Neural cell (in vitro differentiated cells): Measurements from ENCODE around the gene CPE. TPM values are rescaled to one million over a fixed set of nuclear protein-coding genes. Genes with fewer than 3 reads are reported as not detected.

ENCODE experiments used
- H2AFZ ChIP-seq: fragments of 200-600, 300-800 bp; sonication (generic), shearing (Covaris generic); 2 replicates; pipeline ENCODE4 v1.6.0; 2014; ENCODE audit warnings: low read depth, mild to moderate bottlenecking, antibody characterized with exemption, low read length, moderate library complexity
- H3F3A ChIP-seq: fragments of 200-600 bp; shearing (Covaris generic); 2 replicates; pipeline ENCODE4 v1.6.1; 2016; ENCODE audit warnings: mild to moderate bottlenecking, moderate library complexity, mixed read lengths, antibody characterized with exemption, low read length; ENCODE audit not compliant: insufficient read depth, poor library complexity, severe bottlenecking
- H3K27ac ChIP-seq: fragments of 200-600, 300-800 bp; sonication (generic), shearing (Covaris generic); 2 replicates; pipeline ENCODE4 v1.5.1; 2014; ENCODE audit warnings: mild to moderate bottlenecking, low read length, moderate library complexity
- H3K27me3 ChIP-seq: fragments of 300-800, 200-600 bp; sonication (generic), shearing (Covaris generic); 2 replicates; pipeline ENCODE4 v1.6.0; 2014; ENCODE audit warnings: mild to moderate bottlenecking, low read depth, low read length, moderate library complexity; ENCODE audit not compliant: insufficient read depth
- H3K36me3 ChIP-seq: fragments of 300-800, 200-600 bp; sonication (generic), shearing (Covaris generic); 2 replicates; pipeline ENCODE4 v1.5.1; 2014; ENCODE audit warnings: mild to moderate bottlenecking, antibody characterized with exemption, low read length, moderate library complexity; ENCODE audit not compliant: insufficient read depth
- H3K4me2 ChIP-seq: fragments of 300-800, 200-600 bp; sonication (generic), shearing (Covaris generic); 2 replicates; pipeline ENCODE4 v1.6.0; 2014; ENCODE audit warnings: mild to moderate bottlenecking, low read length
- H3K4me3 ChIP-seq: fragments of 300-800, 200-600 bp; sonication (generic), shearing (Covaris generic); 2 replicates; pipeline ENCODE4 v1.5.1; 2014; ENCODE audit warnings: mild to moderate bottlenecking, low read length, moderate library complexity
- H3K79me2 ChIP-seq: fragments of 200-600 bp; shearing (Covaris generic); replicated peaks from 2 replicates; pipeline ENCODE4 v1.6.0; 2014; ENCODE audit warnings: mild to moderate bottlenecking, low read length, moderate library complexity; ENCODE audit not compliant: insufficient read depth
- H3K9ac ChIP-seq: fragments of 300-800, 200-600 bp; sonication (generic), shearing (Covaris generic); 2 replicates; pipeline ENCODE4 v1.6.1; 2016; ENCODE audit warnings: mild to moderate bottlenecking, low read length, mixed read lengths
- H3K9me2 ChIP-seq: fragments of 200-600 bp; shearing (Covaris generic); 2 replicates; pipeline ENCODE4 v1.6.1; 2016; ENCODE audit warnings: mild to moderate bottlenecking, low read length, mixed read lengths; ENCODE audit not compliant: insufficient read depth
- H3K9me3 ChIP-seq: fragments of 200-600, 300-800 bp; sonication (generic), shearing (Covaris generic); 2 replicates; pipeline ENCODE4 v1.6.1; 2016; ENCODE audit warnings: mild to moderate bottlenecking, mixed run types, low read length, moderate library complexity, mixed read lengths
- H4K20me1 ChIP-seq: fragments of 200-600 bp; shearing (Covaris generic); 2 replicates; pipeline ENCODE4 v1.6.1; 2016; ENCODE audit warnings: mild to moderate bottlenecking, mixed run types; ENCODE audit not compliant: insufficient read depth
- CTCF ChIP-seq: fragments of 450-650 bp; IDR thresholded peaks from 2 replicates; pipeline ENCODE4 v1.5.1; 2014; ENCODE audit warnings: antibody characterized with exemption, mild to moderate bottlenecking, moderate library complexity; ENCODE audit not compliant: poor library complexity, severe bottlenecking
- EP300 ChIP-seq: fragments of 450-650 bp; conservative IDR thresholded peaks from 2 replicates; pipeline ENCODE4 v1.6.1; 2014; ENCODE audit warnings: antibody characterized with exemption, mild to moderate bottlenecking, moderate library complexity; ENCODE audit not compliant: poor library complexity, severe bottlenecking
- EZH2 ChIP-seq: fragments of 200-600, 300-800 bp; shearing (Covaris generic), sonication (generic); IDR thresholded peaks from 2 replicates; pipeline ENCODE4 v1.6.1; 2014; ENCODE audit warnings: antibody characterized with exemption, low read length, borderline replicate concordance, mild to moderate bottlenecking; ENCODE audit not compliant: insufficient read depth, poor library complexity, severe bottlenecking
- MXI1 ChIP-seq: fragments of 450-650 bp; conservative IDR thresholded peaks from 2 replicates; pipeline ENCODE4 v1.6.1; 2014; ENCODE audit warnings: antibody characterized with exemption, mild to moderate bottlenecking; ENCODE audit not compliant: poor library complexity, severe bottlenecking
- POLR2AphosphoS5 ChIP-seq: IDR thresholded peaks from 2 replicates; pipeline ENCODE4 v1.6.1; 2012
- RAD21 ChIP-seq: fragments of 450-650 bp; conservative IDR thresholded peaks from 2 replicates; pipeline ENCODE4 v1.6.1; 2014; ENCODE audit warnings: antibody characterized with exemption, mild to moderate bottlenecking, moderate library complexity
- TAF1 ChIP-seq: IDR thresholded peaks from 2 replicates; pipeline ENCODE4 v1.6.1; 2012; ENCODE audit warnings: low read depth
- polyA plus RNA-seq: library from polyadenylated mRNA; depleted of rRNA; stranded (reverse); fragments of >200 nt; gene quantifications from 2 replicates; pipeline ENCODE4 v1.2.3, GENCODE V29; 2014
- TF ChIP-seq, protein P1 (sequence below): IDR thresholded peaks from 2 replicates; pipeline ENCODE4 v1.6.1; 2012; ENCODE audit warnings: borderline replicate concordance

The CPE gene
- polyA plus RNA-seq, 1 donor from 2014 or later, result 678 TPM

DNA sequence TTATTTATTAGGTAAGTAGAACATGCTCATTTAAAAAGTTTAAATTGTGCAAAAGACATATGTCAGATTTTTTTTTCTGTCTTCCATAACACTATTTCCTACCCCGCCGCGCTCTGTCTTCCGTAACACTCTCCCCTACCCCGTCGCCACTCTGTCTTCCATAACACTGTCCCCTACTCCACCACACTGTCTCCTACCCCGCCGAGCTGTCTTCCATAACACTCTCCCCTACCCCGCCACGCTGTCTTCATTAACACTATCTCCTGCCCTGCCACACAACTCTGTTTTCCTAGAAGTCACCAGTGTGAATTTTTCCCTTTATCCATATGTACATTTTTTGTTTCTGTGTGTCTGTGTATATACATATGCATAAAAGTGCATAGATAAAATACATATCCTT is 47.0 kb upstream of the CPE start:
- Histone ChIP-seq H3K9ac (peak overlapping the region; percentile 50), H3K27ac (peak overlapping the region; percentile 96), H3K4me3 (peak overlapping the region; percentile 75), H3K79me2 (peaks cover 92% of the 10 kb centered on the region), H3K27me3 (no peaks in the 10 kb centered on the region), H3K4me2 (peak overlapping the region; percentile 79), H3K9me2 (no peaks in the 10 kb centered on the region), H4K20me1 (peaks cover 15% of the 10 kb centered on the region), H3K36me3 (no peaks in the 10 kb centered on the region), H2AFZ (no peak overlapping the region), H3F3A (peaks cover 14% of the 10 kb centered on the region), H3K9me3 (no peaks in the 10 kb centered on the region)
- TF ChIP-seq, protein P1, sequence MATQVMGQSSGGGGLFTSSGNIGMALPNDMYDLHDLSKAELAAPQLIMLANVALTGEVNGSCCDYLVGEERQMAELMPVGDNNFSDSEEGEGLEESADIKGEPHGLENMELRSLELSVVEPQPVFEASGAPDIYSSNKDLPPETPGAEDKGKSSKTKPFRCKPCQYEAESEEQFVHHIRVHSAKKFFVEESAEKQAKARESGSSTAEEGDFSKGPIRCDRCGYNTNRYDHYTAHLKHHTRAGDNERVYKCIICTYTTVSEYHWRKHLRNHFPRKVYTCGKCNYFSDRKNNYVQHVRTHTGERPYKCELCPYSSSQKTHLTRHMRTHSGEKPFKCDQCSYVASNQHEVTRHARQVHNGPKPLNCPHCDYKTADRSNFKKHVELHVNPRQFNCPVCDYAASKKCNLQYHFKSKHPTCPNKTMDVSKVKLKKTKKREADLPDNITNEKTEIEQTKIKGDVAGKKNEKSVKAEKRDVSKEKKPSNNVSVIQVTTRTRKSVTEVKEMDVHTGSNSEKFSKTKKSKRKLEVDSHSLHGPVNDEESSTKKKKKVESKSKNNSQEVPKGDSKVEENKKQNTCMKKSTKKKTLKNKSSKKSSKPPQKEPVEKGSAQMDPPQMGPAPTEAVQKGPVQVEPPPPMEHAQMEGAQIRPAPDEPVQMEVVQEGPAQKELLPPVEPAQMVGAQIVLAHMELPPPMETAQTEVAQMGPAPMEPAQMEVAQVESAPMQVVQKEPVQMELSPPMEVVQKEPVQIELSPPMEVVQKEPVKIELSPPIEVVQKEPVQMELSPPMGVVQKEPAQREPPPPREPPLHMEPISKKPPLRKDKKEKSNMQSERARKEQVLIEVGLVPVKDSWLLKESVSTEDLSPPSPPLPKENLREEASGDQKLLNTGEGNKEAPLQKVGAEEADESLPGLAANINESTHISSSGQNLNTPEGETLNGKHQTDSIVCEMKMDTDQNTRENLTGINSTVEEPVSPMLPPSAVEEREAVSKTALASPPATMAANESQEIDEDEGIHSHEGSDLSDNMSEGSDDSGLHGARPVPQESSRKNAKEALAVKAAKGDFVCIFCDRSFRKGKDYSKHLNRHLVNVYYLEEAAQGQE, result no peak

GRCh38 chr4:165332502-165332901 is 46.3 kb upstream of the CPE start:
- Histone ChIP-seq H3K4me2 (peak overlapping the region; percentile 79), H3K9me2 (no peaks in the 10 kb centered on the region), H2AFZ (peak overlapping the region; percentile 5), H3K79me2 (peaks cover 98% of the 10 kb centered on the region), H3K4me3 (peak overlapping the region; percentile 75), H3K36me3 (no peaks in the 10 kb centered on the region), H3K27ac (peak overlapping the region; percentile 96), H3K27me3 (no peaks in the 10 kb centered on the region), H3K9ac (peak overlapping the region; percentile 50), H3F3A (peaks cover 14% of the 10 kb centered on the region), H4K20me1 (peaks cover 15% of the 10 kb centered on the region), H3K9me3 (no peaks in the 10 kb centered on the region)
- TF ChIP-seq POLR2AphosphoS5 (no peak), TAF1 (no peak), CTCF (no peak)

GRCh38 chr4:165335163-165335703 is 43.6 kb upstream of the CPE start:
- Histone ChIP-seq H3F3A (peaks cover 7% of the 10 kb centered on the region), H2AFZ (no peak overlapping the region), H3K9me3 (no peaks in the 10 kb centered on the region), H3K4me3 (peak overlapping the region; percentile 75), H3K27ac (no peak overlapping the region), H3K9ac (no peak overlapping the region), H3K36me3 (peaks cover 6% of the 10 kb centered on the region), H3K9me2 (no peaks in the 10 kb centered on the region), H3K79me2 (peaks cover 98% of the 10 kb centered on the region), H3K27me3 (no peaks in the 10 kb centered on the region), H3K4me2 (peak overlapping the region; percentile 50), H4K20me1 (peaks cover 18% of the 10 kb centered on the region)
- TF ChIP-seq, protein P1, result no peak
- TF ChIP-seq TAF1 (no peak), RAD21 (no peak), EZH2 (no peak), POLR2AphosphoS5 (no peak), MXI1 (no peak), CTCF (no peak), EP300 (no peak)
